Activated T-helper 9 cell treated with anti-CD3 and anti-CD28 coated beads, Interleukin-2, amount 50 U/mL, for 16 hours (primary cell): ENCODE measurements around the gene CFAP100.

Source experiments
- DNase-seq: peaks from one replicate; pipeline ENCODE4 v3.0.0-alpha.2; 2020; ENCODE audit warnings: low read depth

CFAP100 gene

DNA sequence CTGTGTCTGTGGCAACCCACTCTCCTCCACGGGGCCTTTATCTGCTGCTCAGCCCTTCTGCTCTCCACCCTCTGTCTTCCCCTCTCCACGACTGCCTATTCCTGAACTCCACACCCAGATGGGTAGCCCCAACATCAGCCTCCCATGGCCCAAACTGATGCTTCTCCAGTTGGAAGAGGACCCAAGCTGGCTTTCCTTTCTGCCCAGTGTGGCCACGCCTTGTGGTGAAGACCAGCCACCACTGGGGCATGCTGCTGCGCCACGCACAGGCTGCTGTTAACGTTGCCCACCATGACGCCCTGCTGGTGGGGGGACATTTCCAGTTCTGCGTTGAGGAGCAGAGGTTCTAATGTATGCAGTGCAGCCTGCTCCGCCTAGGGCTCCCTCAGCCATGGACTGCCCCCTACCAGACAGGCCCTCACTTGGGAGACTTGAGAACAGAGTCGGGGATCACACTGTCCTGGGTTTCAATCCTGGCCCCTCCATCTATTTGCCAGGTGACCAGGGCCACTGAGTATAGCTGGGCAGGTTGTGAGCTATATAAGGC is 26.9 kb downstream of the CFAP100 start:
- DNase-seq, result no peak

DNA sequence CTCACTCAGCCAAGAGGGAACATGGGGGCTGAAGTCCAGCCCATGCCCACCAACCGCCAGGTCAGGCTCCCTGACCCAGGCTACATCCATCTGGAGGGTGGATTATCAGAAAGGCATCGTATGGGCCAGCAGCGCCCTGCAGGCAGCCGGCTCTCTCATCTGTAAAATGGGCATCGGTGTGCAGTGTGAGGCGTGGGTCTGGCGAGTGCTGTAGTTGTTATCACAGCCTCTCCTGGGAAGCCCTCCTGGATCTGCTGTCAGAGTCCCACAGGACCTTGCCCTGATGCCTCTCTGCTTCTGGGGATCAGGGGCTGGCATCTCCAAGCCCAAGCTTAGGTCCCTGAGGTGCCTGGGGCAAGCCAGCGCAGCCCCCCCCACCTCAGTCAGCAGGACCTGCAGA is 27.4 kb downstream of the CFAP100 start:
- DNase-seq, result no peak

DNA sequence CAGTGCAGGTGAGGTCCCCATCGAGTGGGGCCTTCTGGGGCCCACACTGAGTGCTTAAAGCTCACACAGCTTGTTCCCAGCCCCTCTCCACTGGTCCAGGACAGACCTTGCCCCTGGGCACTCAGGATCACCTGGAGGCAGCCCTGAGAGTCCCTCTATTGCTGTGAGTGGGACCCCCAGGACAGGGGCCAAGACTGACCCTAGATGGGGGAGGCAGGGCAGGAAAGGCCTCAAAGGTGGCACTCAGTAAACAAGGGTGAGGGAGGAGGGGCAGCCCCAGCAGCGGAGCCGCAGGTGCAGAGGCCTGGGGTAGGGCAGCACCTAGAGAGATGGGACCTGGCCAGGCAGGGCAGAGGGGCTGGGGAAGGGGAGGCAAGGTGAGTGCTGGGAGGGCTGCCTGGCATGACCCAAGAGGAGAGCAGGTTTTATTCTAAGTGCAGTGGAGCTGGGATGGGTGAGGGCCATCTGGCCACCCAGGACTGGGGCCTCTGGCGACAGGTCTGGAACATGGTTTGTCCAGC is 27.9 kb downstream of the CFAP100 start:
- no peak for DNase-seq

DNA sequence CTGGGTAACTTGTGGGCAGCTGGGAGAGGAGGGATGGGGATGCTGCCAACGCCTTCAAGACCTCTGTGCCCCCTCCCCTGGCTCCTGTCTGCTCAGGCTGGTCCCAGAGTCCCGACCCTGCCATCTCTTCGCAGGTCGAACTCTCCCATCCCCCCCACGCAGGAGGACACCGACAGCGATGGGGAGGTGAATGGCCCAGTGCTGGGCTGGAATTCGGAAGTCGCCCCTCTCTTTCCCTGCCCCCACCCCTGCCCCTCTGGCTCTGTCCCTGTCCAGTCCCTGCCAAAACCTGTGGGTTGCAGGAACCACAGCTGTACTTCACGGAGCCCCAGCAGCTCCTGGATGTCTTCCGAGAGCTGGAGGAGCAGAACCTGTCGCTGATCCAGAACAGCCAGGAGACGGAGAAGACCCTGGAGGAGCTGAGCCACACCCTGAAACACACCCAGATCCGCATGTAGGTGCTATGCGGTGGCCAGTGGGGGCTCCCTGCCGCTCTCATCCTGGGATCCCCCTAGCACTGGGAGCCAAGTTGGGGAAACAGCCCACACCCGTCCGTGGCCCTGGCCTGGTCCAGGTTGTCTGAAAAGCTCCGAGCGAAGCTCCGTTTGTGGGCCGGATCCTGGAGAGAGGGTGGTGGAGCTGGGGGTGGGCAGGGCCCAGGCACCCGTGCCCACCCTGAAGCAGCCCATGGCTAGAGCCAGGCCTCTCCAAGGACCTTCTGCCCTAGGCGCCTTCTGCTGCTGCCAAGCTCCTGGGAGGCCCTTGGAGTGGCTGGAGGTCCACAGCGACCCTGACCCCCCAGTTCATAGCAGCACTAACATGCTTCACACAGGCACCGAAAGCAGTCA is 28.7 kb downstream of the CFAP100 start:
- no peak for DNase-seq

DNA sequence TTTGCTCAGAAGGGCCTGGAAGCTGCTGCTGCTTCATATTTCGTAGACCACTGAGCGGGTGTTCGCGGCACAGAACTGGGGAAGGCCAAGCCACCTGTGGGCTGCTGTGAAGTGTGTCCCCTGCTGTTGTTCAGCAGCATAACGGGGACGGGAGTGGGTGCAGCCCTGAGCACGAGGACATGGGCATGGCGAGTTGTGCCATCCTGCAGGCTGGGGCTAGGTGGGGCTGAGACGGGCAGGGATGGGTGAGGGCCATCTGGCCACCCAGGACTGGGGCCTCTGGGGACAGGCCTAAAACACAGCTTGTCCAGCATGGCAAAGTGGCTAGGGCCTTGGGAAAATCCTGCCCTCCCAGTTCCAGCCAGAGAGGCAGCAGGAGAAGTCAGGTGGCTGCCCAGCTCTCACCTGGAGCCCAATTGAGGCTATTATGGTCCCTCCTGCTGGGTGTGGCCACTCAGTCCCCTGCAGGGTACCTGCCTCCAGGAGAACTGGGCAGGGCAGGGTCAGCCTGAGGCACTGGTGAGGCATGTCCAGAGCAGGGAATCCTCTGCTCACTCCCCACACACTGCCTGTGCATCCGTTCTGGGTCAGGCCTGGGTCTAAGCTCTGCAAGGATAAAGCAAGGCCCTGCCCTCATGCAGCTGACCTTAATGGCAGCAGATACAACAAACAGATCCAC is 29.5 kb downstream of the CFAP100 start:
- DNase-seq, result no peak

DNA sequence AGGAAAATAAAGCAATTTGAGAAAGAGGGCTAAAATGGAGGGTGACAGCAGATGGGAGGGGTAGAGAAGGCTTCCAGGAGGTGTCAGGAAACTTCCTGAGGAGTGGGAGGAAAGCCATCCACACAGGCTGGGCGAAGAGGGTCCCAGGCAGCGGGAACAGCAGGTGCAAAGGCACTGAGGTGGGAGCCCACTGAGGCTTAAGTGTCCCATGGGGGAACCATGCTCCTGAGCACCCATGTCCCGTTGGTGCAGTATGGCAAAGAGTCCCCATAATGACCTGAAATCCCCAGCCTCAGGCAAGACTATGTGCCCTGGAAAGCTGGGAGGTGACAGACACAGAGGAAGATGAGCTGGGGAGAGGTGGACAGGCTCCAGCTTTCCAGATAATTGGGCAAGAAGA is 30.0 kb downstream of the CFAP100 start:
- DNase-seq, result no peak

DNA sequence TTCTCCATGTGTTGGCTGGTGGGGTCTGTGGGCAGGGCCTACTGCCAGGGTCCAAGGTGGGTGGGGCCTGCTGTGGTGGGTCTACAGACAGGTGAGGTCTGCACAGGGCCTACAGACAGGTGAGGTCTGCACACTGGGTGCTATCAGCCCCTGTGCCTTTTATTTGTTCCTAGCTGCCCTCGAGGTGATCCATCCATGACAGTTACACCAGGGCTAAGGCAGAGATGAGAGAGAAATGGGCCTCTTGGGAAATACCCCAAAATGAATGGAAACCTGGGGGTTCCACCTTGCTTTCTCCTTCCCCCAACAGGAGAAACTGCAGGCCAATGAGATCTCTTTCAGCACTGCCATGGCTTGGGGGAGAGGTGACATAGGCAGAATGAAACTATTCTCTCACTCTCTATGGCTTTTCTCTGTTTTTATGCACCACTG is 36.4 kb downstream of the CFAP100 start:
- DNase-seq, result no peak

DNA sequence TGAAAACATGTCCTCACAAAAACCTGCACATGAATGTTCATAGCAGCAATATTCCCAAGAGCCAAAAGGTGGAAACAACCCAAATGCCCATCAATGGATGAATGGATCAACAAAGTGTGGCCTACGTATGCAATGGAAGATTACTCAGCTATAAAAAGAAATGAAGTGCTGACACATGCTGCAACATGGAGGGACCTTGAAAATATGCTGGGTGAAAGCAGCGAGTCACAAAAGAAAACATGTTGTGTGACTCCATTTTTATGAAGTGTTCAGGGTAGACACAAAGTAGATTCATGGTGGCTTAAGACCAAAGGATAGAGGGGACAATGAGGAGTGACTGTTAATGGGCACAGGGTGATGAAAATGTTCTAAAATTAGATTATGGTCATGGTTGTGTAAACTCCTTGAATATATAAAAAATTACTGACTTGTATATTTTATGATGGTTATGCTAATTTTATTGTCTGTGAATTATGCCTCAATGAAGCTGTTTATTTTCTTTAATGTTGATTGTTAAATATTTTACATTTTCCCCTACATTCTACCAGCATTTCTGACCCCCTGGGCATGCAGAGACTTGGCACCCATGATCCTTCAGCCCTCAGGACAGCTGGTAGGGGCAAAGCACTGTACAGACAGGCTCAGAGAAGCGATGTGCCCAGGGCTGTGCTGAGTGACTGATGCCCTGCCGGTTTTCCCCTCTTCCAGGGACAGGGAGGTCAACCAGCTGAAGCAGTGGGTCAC is 37.8 kb downstream of the CFAP100 start:
- DNase-seq, result no peak

DNA sequence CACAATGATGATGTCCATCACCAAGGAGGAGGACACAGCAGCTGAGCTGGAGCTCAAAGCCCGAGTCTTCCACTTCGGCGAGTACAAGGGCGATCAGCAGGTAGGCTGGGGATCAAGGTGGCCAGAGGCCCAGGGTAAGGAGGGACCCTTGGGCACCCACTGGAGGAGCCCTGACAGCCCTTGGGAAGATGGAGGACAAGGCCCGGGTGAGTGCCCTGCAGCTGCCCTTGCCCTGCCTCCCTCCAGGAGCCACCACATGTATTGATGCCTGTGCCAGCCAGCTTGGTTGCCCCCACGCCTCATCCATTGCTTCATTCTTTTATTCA is 38.4 kb downstream of the CFAP100 start:
- DNase-seq, result no peak

DNA sequence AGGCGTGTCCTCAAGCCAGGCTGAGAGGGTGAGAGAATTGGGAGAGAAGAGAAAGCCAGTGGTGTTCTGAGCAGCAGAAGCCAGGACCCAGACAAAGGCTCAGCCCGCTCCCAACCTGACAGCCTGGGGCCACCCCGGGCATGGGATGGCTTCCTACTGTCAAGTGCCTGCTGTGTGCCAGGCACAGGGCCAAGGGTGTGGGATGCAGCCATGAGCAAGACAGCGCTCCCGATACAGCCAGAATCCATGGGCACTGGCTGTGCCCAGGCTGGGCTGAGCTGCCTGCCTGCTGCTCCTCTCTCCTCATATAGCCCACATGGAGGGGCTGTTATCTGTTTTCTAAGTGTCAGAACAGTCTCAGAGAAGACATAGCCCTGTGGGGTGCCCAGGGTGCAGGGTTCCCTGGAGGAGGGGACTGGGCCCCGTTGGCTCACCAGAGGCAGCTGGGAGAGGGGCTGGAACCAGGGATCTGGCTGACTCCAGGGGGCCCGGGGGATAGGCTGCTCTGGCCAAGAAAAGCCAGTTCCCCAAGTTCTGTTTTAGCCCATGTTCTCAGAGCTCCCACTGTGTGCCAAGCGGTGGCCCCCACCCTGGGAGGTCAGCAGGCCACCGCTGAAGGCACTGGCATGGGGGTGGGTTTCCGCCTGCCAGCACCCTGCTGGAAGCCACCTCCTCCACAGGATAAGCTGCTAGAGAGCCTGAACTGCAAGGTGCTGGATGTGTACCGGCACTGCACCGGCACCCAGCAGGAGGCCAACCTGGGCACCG is 39.0 kb downstream of the CFAP100 start:
- no peak for DNase-seq

DNA sequence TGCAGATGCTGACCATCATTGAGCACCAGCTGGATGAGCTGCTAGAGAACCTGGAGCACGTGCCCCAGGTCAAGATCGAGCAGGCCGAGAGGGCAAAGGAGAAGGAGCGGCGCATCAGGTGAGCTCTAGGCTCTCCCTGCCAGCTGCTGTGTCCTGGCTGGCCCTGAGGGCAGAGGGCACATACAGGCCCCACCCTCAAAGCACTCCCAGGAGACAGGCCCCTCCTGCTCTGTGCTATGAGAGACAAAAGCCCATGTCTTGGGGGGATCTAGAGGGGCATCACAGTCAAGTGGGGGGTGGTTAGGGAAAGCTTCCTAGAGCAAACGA is 39.5 kb downstream of the CFAP100 start:
- no peak for DNase-seq

DNA sequence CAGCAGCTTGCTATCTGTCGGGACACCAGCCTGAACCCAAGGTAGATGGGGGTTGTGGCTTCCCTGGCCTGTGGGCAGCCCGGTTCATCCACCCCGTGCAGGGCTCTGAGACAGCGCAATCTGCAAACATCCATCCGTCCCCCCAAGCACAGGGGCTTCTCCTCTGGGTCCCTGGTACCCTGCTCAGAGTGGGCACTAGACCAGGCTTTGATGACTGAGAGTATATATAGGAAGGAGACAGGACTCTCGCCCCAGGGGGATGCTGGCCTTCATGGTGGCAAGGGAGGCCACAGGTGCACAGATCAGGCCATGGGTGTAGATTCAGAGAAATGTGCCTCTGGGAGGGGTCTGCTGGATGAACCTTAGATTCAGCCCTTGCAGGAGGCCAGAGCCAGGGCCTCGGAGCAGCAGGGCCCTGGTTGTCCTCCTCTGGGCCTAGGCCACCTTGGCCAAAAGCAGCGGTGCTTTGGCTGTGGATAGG is 40.3 kb downstream of the CFAP100 start:
- DNase-seq, result no peak

DNA sequence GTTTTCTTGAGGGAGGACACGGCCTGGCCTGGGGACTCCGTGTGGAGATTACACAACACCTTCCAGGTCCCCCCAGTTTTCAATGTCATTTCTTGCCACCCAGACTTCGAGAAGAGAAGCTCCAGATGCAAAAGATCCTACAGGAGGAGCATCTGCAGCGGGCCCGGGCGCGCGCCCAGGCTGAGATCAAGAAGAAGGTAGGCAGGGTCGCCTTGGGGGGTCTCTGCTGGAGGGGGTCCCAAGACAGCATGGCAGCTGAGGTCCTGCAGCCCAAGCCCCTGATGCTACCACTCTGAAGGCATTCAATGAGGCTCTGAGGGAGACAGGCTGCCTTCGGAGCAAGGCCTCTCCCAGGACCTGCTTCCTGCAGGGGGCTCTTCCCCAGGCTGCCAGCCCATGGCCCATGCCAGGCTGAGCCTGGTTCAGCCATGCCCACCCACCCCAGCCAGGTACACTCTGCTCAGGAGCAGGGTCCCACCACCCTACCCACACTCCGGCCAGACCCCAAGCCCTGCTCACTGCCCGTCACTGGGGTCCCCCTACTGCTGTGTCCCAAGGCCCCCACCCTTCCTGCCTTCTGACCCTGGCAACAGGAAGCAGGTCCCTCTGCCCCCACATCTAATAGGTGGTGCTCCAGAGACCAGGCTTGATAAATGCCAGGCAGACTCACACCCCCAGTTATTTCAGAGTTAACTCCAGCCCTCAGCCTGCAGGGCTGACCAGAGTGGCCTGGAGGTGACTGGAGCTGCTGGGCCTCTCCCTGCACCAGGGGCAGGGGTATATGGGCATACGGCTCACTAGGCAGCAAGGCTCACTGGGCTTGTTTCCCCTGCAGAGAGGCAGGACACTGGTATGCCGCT is 41.0 kb downstream of the CFAP100 start:
- DNase-seq, result no peak

DNA sequence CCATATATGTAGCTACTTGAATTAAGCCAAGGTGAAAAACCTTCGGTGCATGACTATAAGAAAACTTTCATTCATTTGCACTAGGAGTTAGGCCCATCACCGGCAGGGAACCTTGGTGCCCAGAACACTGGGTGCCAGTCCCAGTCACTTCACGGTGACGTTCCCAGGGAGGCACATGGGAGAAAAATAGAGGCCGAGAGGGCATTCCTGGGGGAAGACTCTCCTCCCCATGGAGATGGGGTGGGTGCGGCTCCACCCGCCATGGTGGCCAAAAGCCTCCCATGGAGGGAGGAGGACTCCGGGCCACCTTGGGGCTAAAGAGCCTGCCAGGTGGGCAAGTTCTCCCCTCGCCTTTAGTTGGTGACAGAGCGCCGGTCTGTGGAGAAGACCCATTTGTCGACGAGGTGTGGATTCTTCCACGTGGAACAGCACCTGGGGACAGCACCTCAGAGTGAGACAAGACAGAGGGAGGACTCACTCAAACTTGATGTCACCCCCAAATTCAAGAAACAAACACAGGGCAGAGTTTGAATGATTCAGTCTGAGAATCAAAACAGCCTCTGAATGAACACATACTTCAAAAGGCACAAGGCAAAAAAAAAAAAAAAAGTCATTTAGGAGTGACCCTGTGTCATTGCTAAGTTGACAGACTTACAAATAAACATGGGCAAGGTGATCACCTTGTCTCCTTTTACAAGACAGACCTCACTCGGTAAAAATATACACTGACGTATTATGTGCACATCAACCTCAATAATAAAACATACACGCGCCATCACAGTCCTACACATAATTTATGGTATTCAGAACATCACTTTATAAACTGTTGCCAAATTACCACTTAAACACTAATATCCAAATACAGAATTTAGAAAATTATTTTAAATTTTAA is 42.4 kb downstream of the CFAP100 start:
- DNase-seq, result no peak

DNA sequence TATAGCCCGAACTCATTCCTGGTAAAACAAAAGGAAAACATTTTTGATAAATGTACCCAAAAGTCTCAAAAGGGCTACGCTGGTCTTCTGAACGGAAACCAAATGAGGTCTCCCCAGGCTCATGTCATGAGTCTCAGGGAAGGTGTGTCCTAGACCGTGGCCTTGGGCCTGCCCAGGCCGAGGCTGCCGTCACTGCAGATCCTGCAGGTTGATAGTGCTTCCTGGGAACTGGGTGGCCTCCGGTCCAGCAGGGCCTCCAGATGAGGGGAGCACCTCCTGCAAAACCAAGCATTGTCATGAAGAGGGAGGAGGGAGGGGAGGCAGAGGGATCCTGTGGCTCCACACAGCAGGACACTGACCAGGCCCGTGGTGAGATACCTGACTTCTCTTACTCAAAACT is 43.5 kb downstream of the CFAP100 start:
- no peak for DNase-seq

DNA sequence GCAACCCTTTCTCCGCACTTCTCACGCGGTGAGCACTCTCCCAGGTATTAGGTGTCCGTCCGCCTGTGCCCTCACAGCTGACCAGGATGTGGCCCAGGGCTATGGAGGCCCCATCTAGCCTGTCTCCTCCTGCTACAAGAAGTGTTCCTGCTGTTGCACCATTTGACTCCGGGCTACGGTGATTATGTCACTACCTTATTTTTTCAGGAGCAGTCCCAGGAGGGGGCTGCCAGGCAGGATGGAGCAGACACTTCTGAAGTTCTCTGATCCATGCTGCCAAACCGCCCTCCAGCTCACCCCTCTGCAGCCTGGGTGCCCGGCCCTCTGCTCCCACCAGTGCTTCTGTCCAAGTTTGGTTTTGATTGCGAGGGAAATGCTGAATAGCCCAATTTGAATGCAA is 44.0 kb downstream of the CFAP100 start:
- DNase-seq, result no peak

DNA sequence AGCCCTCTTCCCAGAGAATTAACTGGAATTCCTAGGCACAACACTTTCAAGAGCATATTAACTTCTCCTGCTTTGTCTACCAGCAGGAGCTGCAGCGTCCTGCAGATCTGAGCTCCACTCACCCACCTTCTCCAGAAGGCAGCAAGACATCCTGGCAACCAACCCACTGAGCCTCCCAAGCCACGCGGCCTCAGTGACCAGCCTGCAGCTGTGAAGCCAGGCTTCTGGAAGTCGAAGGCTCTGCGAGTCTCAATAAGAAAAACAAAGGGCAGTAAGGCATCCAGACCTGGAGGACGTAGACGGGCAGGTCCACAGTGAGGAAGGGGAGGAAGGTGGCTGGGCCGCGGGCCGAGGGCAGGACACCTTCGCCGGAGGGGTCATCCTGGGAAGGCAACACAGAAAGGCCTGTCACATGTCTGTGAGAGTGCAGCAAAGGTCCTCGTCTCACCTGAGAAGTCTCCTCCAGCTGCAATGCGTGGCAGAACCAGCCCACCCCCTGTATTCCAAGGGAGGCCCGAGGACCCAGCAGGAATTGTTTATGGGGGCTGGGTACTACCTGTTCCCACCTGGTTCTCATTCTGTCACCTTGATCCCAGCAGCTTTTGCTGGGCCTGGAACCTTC is 44.7 kb downstream of the CFAP100 start:
- DNase-seq, result no peak

DNA sequence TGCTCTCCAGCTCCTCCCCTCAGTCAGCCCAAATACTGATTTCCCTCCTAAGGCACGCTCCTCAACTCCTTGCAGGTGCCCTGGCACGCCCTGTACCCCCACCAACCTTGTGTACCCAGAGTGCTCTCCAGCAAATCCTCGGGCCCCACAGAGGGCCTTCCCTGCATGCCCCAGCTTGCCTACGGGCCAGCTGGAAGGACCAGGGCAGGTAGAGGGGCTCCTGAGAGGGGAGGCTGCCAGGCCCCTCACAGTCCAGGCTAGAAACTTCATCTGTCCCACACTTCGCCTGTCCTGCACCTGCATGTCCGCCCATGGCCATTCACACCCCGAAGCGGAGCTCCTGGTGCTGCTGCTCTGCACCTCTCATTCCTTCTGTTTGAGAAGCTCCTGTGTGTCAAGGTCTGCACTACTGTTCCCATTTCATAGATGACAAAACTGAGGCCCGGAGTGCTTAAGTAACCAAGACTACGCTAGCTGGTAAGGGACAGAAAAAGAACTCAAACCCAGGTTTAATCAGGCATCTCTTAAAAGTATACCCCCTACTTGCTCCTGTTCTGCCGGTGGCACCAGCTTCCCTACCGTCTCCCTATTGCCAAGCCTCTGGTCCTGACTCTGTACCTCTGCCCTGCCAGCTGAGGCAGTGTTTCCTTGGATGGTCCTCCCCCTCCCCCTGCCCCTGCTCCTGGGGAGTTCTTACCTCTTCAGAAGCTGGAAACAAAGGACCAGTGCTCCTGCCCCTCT is 45.4 kb downstream of the CFAP100 start:
- DNase-seq, result no peak

DNA sequence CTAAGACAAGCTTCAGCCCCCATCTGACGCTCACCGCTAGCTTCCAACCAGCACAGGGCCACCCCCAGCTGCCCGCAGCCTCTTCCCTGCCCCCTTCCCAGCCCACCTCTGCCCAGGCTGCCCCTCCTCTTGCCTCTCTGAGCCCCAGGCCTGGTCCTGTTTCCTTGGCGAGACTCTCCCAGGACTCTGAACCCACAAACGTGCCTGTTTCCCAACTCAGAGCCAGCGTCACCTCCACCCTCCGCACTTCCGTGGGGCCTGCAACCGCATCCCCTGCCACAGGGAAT is 45.9 kb downstream of the CFAP100 start:
- DNase-seq, result no peak
